Measurements from ENCODE around the gene ARHGAP12.

DNA sequence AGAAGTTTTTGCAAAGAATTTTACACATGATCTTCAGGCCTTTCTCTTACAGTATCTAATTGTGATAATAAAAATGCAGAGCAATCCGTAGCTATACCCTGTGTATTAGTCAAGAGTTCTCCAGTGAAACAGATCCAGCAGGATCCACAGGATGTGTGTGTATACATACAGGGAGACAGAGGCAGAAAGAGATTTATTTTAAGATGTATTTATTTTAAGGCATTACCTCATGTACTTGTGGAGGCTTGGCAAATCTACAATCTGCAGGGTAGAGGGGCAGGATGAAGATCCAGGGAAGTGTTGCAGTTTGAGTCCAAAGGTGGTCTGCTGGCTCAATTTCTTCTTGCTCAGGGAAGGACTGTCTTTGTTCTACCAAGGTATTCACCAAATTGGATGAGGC, 41.7 kb downstream of the ARHGAP12 start:
- TF ChIP-seq GATA2 (IDR thresholded peaks at IDR 0.05; ENCODE audit: low read depth, low read length) (no peak), GATA3 (IDR thresholded peaks at IDR 0.05; ENCODE audit: low read depth, low read length) (no peak)
